Midbrain (tissue), 1 donor: ENCODE results near the gene TRAFD1.
"Not testable (repeated sequence)": the region's sequence is repeated elsewhere in the genome, so short reads cannot be mapped to it uniquely, and the experiment has no call there.

ENCODE experiments used
- DNase-seq: peaks from one replicate; lab custom pipeline; 2025; lab: John Stamatoyannopoulos, UW

TRAFD1 gene

GRCh38 chr12:112125250-112125999, at the start of gene TRAFD1:
Gene TRAFD1, plus strand, starts transcription at chr12:112125560. Its CDS starts 4,963 bp downstream, at chr12:112130523.
- DNase-seq: peak; percentile 98

- no peak for DNase-seq
Observed at GRCh38 chr12:112087055-112087850, 38.1 kb upstream of the TRAFD1 start.

- no peak for DNase-seq
Observed at GRCh38 chr12:112087851-112088250, 37.5 kb upstream of the TRAFD1 start.

GRCh38 chr12:112091563-112091962, 33.8 kb upstream of the TRAFD1 start:
- DNase-seq: no peak

DNA sequence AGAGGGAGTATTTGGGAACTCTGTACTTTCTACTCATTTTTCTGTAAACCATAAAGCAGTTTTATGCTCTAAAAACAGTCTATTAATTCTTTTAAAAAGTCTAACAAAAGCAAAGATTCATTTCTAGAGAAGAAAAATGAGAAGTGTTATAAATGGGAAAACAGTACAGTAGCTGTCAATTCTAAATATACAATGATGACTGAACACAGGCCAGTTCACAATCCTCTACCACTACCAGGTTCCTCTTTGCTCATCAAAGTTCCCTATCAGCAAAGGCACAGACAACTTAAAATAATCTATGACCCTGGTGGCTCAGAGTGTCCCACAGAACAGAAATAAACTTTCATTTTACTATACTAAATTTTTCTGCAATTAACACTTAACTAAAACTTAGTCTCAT, 29.3 kb upstream of the TRAFD1 start:
- DNase-seq: no peak

DNA sequence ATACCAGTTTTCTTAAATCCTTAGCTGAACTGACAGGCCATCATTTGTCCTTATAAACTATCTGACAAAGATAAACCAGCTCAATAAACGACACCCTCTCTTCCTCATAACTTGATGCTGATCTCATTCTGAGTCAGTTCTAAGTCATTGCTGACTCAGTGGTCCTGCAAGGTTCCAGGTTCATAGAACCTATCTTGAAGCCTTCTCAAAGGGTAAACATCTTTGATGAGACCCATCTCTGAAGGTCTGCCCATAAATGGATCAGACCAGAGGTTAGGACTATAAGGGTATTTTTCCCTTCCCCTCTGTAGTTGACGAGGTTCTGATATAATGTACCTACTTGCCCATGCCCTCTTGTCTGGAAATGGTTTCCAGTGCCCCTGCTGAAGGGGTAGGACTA, 28.7 kb upstream of the TRAFD1 start:
- no peak for DNase-seq

DNA sequence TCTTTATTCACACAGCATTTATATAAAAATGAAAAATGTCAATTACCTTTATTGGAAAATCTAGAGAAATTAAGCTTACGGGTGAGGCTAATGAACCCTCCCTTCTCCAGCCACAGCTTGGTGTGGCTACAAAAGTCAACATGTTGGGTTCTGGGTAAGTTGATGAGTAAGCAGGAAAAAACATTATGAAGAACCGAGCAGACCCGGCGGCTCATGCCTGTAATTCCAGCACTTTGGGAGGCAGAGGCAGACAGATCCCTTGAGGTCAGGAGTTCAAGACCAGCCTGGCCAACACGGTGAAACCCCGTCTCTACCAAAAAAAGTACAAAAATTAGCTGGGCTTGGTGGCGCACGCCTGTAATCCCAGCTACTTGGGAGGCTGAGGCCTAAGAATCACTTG, 27.7 kb upstream of the TRAFD1 start:
- no peak for DNase-seq

GRCh38 chr12:112100500-112100899, 24.9 kb upstream of the TRAFD1 start:
- DNase-seq: not testable (repeated sequence)

DNA sequence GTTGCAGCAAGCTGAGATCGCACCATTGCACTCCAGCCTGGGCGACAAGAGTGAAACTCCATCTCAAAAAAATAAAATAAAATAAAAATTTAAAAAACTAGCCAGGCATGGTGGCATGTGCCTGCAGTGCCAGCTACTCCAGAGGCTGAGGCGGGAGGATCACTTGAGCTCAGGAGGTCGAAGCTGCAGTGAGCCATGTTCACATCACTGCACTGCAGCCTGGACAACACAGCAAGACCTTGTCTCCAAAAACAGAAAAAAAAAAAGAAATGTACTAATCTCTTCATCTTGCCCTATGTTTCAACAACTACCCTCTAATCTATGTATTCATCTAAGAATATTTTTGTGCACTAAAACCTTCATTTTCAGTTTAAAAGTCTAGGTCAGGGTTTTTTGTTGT, 23.2 kb upstream of the TRAFD1 start:
- DNase-seq: no peak

GRCh38 chr12:112102746-112103145, 22.6 kb upstream of the TRAFD1 start:
- DNase-seq: not testable (repeated sequence)

GRCh38 chr12:112103758-112104503, 21.4 kb upstream of the TRAFD1 start:
- no peak for DNase-seq

DNA sequence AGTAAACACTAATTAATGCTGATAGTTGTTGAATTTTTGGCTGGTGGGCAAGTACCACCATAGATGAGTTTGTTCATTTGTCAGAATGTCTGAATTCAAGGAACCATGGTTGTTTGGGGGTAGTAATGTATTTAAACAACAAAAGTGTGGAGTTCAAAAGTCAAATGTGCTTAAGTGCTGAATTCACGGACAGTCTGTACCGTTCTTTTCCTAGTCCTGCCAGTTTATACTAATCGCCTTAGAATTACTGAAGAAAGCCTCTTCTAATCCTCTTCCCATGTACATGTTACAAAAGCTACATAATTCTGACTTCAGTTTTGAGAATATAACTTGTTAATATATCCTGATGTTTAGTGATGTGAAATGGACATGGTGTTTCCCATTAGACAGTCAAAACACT, 19.5 kb upstream of the TRAFD1 start:
- no peak for DNase-seq

- no peak for DNase-seq
Observed at GRCh38 chr12:112107306-112108201, 17.8 kb upstream of the TRAFD1 start.

GRCh38 chr12:112108202-112109079, 16.9 kb upstream of the TRAFD1 start, which contains the start of gene NAA25:
Gene NAA25, minus strand, starts transcription at chr12:112108783. Its CDS starts 10 bp downstream, at chr12:112108773.
- DNase-seq: peak; percentile 92

GRCh38 chr12:112110787-112111662, 14.3 kb upstream of the TRAFD1 start:
- DNase-seq: not testable (repeated sequence)

- no peak for DNase-seq
Observed at GRCh38 chr12:112111931-112112330, 13.4 kb upstream of the TRAFD1 start.

- DNase-seq: no peak
Observed at GRCh38 chr12:112112409-112113133, 12.8 kb upstream of the TRAFD1 start.

GRCh38 chr12:112115259-112116045, 9.9 kb upstream of the TRAFD1 start:
- no peak for DNase-seq
